GM18907 (cell line): ENCODE results near the gene KIRREL2.

Experiments used
- ATAC-seq: cut with Tn5 transposase; IDR thresholded peaks from one replicate; pipeline ENCODE4 v1.9.1; 2021; ENCODE audit warnings: mild to moderate bottlenecking, moderate library complexity; ENCODE audit not compliant: unreplicated experiment

The KIRREL2 gene

GRCh38 chr19:35844482-35845214 is 12.1 kb upstream of the KIRREL2 start:
- ATAC-seq = no peak

GRCh38 chr19:35845215-35846037 is 11.3 kb upstream of the KIRREL2 start:
- no peak for ATAC-seq

- ATAC-seq = no peak
Observed at GRCh38 chr19:35846038-35846668, 10.6 kb upstream of the KIRREL2 start.

GRCh38 chr19:35847911-35848310 is 8.8 kb upstream of the KIRREL2 start:
- no peak for ATAC-seq

GRCh38 chr19:35848486-35848885 is 8.2 kb upstream of the KIRREL2 start:
- no peak for ATAC-seq

- no peak for ATAC-seq
Observed at GRCh38 chr19:35848919-35849505, 7.7 kb upstream of the KIRREL2 start.

GRCh38 chr19:35851213-35852028 is 5.3 kb upstream of the KIRREL2 start:
- ATAC-seq = no peak

- no peak for ATAC-seq
Observed at GRCh38 chr19:35852029-35852780, 4.5 kb upstream of the KIRREL2 start, which contains the start of gene NPHS1. Gene NPHS1, minus strand, starts transcription at chr19:35852504. Its CDS starts 667 bp downstream, at chr19:35851837.

- no peak for ATAC-seq
Observed at GRCh38 chr19:35853038-35853756, 3.5 kb upstream of the KIRREL2 start.

GRCh38 chr19:35858311-35858710 is 1.6 kb downstream of the KIRREL2 start:
- no peak for ATAC-seq

GRCh38 chr19:35859414-35859813 is 2.7 kb downstream of the KIRREL2 start:
- no peak for ATAC-seq

GRCh38 chr19:35860436-35860817 is 3.7 kb downstream of the KIRREL2 start:
- no peak for ATAC-seq

GRCh38 chr19:35860818-35861639 is 4.3 kb downstream of the KIRREL2 start:
- no peak for ATAC-seq

GRCh38 chr19:35861640-35862160 is 5.0 kb downstream of the KIRREL2 start:
- no peak for ATAC-seq

GRCh38 chr19:35862528-35862927 is 5.8 kb downstream of the KIRREL2 start:
- no peak for ATAC-seq

- ATAC-seq = no peak
Observed at GRCh38 chr19:35863018-35863417, 6.3 kb downstream of the KIRREL2 start.

- ATAC-seq = no peak
Observed at GRCh38 chr19:35868172-35868822, 11.6 kb downstream of the KIRREL2 start, which contains the start of gene APLP1. Gene APLP1, plus strand, starts transcription at chr19:35868574. Its CDS starts 63 bp downstream, at chr19:35868637.
